HG03097 (cell line): ENCODE results near the gene MFN2.
"Not testable (repeated sequence)": the region's sequence is repeated elsewhere in the genome, so short reads cannot be mapped to it uniquely, and the experiment has no call there.

Experiments
- ATAC-seq: cut with Tn5 transposase; IDR thresholded peaks from one replicate; pipeline ENCODE4 v1.9.1; 2021; ENCODE audit not compliant: unreplicated experiment, low FRiP score

Gene MFN2

GRCh38 chr1:12040457-12041051 lies 60.3 kb downstream of the MFN2 start:
- peak; percentile 48 for ATAC-seq

- ATAC-seq = not testable (repeated sequence)
Measured at GRCh38 chr1:12044187-12044877, 64.1 kb downstream of the MFN2 start.

- ATAC-seq = no peak
Measured at GRCh38 chr1:12046749-12047119, 66.5 kb downstream of the MFN2 start.

- ATAC-seq = peak; percentile 41
Measured at GRCh38 chr1:12047120-12047876, 67.1 kb downstream of the MFN2 start.

- no peak for ATAC-seq
Measured at GRCh38 chr1:12048372-12048771, 68.1 kb downstream of the MFN2 start.

- no peak for ATAC-seq
Measured at GRCh38 chr1:12049616-12050015, 69.4 kb downstream of the MFN2 start.

GRCh38 chr1:12051361-12051760 lies 71.1 kb downstream of the MFN2 start:
- ATAC-seq = no peak

- ATAC-seq = peak; percentile 49
Measured at GRCh38 chr1:12052008-12052573, 71.8 kb downstream of the MFN2 start.

- ATAC-seq = no peak
Measured at GRCh38 chr1:12052997-12053686, 72.9 kb downstream of the MFN2 start.

GRCh38 chr1:12053752-12054548 lies 73.7 kb downstream of the MFN2 start:
- ATAC-seq = no peak

GRCh38 chr1:12055259-12055658 lies 75.0 kb downstream of the MFN2 start:
- no peak for ATAC-seq

- ATAC-seq = no peak
Measured at GRCh38 chr1:12056331-12056841, 76.1 kb downstream of the MFN2 start.

GRCh38 chr1:12057382-12057781 lies 77.1 kb downstream of the MFN2 start:
- ATAC-seq = no peak

GRCh38 chr1:12057940-12058687 lies 77.9 kb downstream of the MFN2 start:
- no peak for ATAC-seq

GRCh38 chr1:12059226-12059625 lies 79.0 kb downstream of the MFN2 start:
- no peak for ATAC-seq

- no peak for ATAC-seq
Measured at GRCh38 chr1:12059722-12060464, 79.6 kb downstream of the MFN2 start.

- no peak for ATAC-seq
Measured at GRCh38 chr1:12060500-12060899, 80.3 kb downstream of the MFN2 start.
